ENCODE measurements around the gene PRICKLE2.
A peak's percentile ranks its signal among the peaks of the same experiment; 100 is the strongest.
"Not testable (repeated sequence)": the region's sequence is repeated elsewhere in the genome, so short reads cannot be mapped to it uniquely, and the experiment has no call there.

The PRICKLE2 gene

GRCh38 chr3:64098670-64099069, 126.6 kb downstream of the PRICKLE2 start:
- no peak for DNase-seq (ENCODE audit: low spot score)

GRCh38 chr3:64097920-64098319, 127.3 kb downstream of the PRICKLE2 start:
- DNase-seq (ENCODE audit: low spot score): no peak

- DNase-seq (ENCODE audit: low spot score): no peak
Observed at GRCh38 chr3:64095802-64096201, 129.5 kb downstream of the PRICKLE2 start.

GRCh38 chr3:64094713-64095079, 130.6 kb downstream of the PRICKLE2 start:
- DNase-seq (ENCODE audit: low spot score): no peak

- DNase-seq (ENCODE audit: low spot score): no peak
Observed at GRCh38 chr3:64093825-64094712, 131.2 kb downstream of the PRICKLE2 start.

GRCh38 chr3:64093211-64093610, 132.1 kb downstream of the PRICKLE2 start:
- no peak for DNase-seq (ENCODE audit: low spot score)

- DNase-seq (ENCODE audit: low spot score): no peak
Observed at GRCh38 chr3:64091501-64091900, 133.8 kb downstream of the PRICKLE2 start.

- DNase-seq (ENCODE audit: low spot score): not testable (repeated sequence)
Observed at GRCh38 chr3:64089386-64089785, 135.9 kb downstream of the PRICKLE2 start.

GRCh38 chr3:64088408-64089205, 136.7 kb downstream of the PRICKLE2 start:
- no peak for DNase-seq (ENCODE audit: low spot score)

GRCh38 chr3:64086479-64087252, 138.6 kb downstream of the PRICKLE2 start:
- DNase-seq (ENCODE audit: low spot score): no peak

- peak; percentile 22 for DNase-seq (ENCODE audit: low spot score)
Observed at GRCh38 chr3:64084640-64085039, 140.6 kb downstream of the PRICKLE2 start.

- no peak for DNase-seq (ENCODE audit: low spot score)
Observed at GRCh38 chr3:64083575-64083974, 141.7 kb downstream of the PRICKLE2 start.

- DNase-seq (ENCODE audit: low spot score): no peak
Observed at GRCh38 chr3:64082961-64083541, 142.2 kb downstream of the PRICKLE2 start.

GRCh38 chr3:64082411-64082810, 142.9 kb downstream of the PRICKLE2 start:
- no peak for DNase-seq (ENCODE audit: low spot score)

- no peak for DNase-seq (ENCODE audit: low spot score)
Observed at GRCh38 chr3:64081235-64081630, 144.0 kb downstream of the PRICKLE2 start.

GRCh38 chr3:64080616-64081234, 144.5 kb downstream of the PRICKLE2 start:
- no peak for DNase-seq (ENCODE audit: low spot score)

GRCh38 chr3:64079369-64080150, 145.7 kb downstream of the PRICKLE2 start:
- DNase-seq (ENCODE audit: low spot score): peak; percentile 37

- no peak for DNase-seq (ENCODE audit: low spot score)
Observed at GRCh38 chr3:64078966-64079365, 146.3 kb downstream of the PRICKLE2 start.

- DNase-seq (ENCODE audit: low spot score): no peak
Observed at GRCh38 chr3:64074895-64075679, 150.2 kb downstream of the PRICKLE2 start.

GRCh38 chr3:64074060-64074459, 151.2 kb downstream of the PRICKLE2 start:
- DNase-seq (ENCODE audit: low spot score): peak; percentile 10
